ENCODE measurements around the gene ACSS1.

Gene ACSS1

DNA sequence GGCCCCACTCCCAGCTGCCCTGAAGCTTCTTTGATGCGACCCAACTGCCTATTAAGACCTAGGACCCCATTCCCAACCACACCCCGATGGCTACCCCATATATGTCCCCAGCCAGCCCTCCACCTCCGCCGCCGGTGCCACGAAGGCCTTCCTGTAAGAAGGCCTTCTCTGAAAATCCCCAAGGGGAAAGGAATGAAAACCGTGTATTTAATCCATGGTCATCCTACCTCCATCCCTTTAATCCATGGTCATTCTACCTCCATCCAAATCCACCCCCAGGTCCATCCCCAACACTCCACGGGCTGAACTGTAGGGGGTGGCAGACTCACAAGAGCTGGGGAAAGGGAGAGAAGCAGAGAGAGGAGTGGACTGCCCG is 24.5 kb upstream of the ACSS1 start:
- TF ChIP-seq CREB5 (CRISPR knock-in tag; IDR thresholded peaks at IDR 0.05; ENCODE audit: low read depth) (no peak), TOX (CRISPR knock-in tag; IDR thresholded peaks at IDR 0.05; ENCODE audit: borderline replicate concordance) (no peak), ISL1 (CRISPR knock-in tag; IDR thresholded peaks at IDR 0.05) (no peak), ZFP30 (CRISPR knock-in tag; IDR thresholded peaks at IDR 0.05) (no peak), ARNTL (CRISPR knock-in tag; IDR thresholded peaks at IDR 0.05; ENCODE audit: borderline replicate concordance, low read depth) (no peak), ZNF8 (CRISPR knock-in tag; IDR thresholded peaks at IDR 0.05) (no peak), OSR1 (CRISPR knock-in tag; IDR thresholded peaks at IDR 0.05) (no peak), TSHZ2 (CRISPR knock-in tag; IDR thresholded peaks at IDR 0.05) (no peak), ESRRG (CRISPR knock-in tag; IDR thresholded peaks at IDR 0.05) (no peak)
- TF ChIP-seq, protein P1, sequence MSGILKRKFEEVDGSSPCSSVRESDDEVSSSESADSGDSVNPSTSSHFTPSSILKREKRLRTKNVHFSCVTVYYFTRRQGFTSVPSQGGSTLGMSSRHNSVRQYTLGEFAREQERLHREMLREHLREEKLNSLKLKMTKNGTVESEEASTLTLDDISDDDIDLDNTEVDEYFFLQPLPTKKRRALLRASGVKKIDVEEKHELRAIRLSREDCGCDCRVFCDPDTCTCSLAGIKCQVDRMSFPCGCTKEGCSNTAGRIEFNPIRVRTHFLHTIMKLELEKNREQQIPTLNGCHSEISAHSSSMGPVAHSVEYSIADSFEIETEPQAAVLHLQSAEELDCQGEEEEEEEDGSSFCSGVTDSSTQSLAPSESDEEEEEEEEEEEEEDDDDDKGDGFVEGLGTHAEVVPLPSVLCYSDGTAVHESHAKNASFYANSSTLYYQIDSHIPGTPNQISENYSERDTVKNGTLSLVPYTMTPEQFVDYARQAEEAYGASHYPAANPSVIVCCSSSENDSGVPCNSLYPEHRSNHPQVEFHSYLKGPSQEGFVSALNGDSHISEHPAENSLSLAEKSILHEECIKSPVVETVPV (CRISPR knock-in tag; IDR thresholded peaks at IDR 0.05): no peak
- ATAC-seq: no peak

- ATAC-seq: no peak
- TF ChIP-seq ZNF565 (CRISPR knock-in tag; conservative IDR thresholded peaks at IDR 0.05; ENCODE audit: low read depth) (no peak), GLIS3 (CRISPR knock-in tag; IDR thresholded peaks at IDR 0.05) (no peak), SNAI2 (CRISPR knock-in tag; IDR thresholded peaks at IDR 0.05) (no peak), ARNTL (CRISPR knock-in tag; IDR thresholded peaks at IDR 0.05; ENCODE audit: borderline replicate concordance, low read depth) (no peak), ZNF8 (CRISPR knock-in tag; IDR thresholded peaks at IDR 0.05) (no peak), TOX (CRISPR knock-in tag; IDR thresholded peaks at IDR 0.05; ENCODE audit: borderline replicate concordance) (no peak), ISL1 (CRISPR knock-in tag; IDR thresholded peaks at IDR 0.05) (no peak), BACH2 (CRISPR knock-in tag; IDR thresholded peaks at IDR 0.05; ENCODE audit: borderline replicate concordance) (no peak), RARB (CRISPR knock-in tag; IDR thresholded peaks at IDR 0.05) (no peak), TSHZ2 (CRISPR knock-in tag; IDR thresholded peaks at IDR 0.05) (no peak), CSDC2 (CRISPR knock-in tag; IDR thresholded peaks at IDR 0.05) (no peak)
- TF ChIP-seq, protein P1 (CRISPR knock-in tag; IDR thresholded peaks at IDR 0.05): no peak
These were observed 24.0 kb upstream of the ACSS1 start, which contains the start of gene VSX1 for GRCh38 chr20:25081730-25082497. TSS of gene VSX1 (minus strand) at chr20:25082141. CDS start at chr20:25082096, 45 bp downstream.

GRCh38 chr20:25081065-25081729 is 23.3 kb upstream of the ACSS1 start:
- ATAC-seq: no peak
- TF ChIP-seq POU6F1 (CRISPR knock-in tag; IDR thresholded peaks at IDR 0.05; ENCODE audit: borderline replicate concordance, low read depth) (no peak), BACH2 (CRISPR knock-in tag; IDR thresholded peaks at IDR 0.05; ENCODE audit: borderline replicate concordance) (no peak), GLIS3 (CRISPR knock-in tag; IDR thresholded peaks at IDR 0.05) (no peak), ZNF70 (CRISPR knock-in tag; IDR thresholded peaks at IDR 0.05) (no peak), TSHZ2 (CRISPR knock-in tag; IDR thresholded peaks at IDR 0.05) (no peak), ZNF565 (CRISPR knock-in tag; conservative IDR thresholded peaks at IDR 0.05; ENCODE audit: low read depth) (no peak), ZFP30 (CRISPR knock-in tag; IDR thresholded peaks at IDR 0.05) (no peak), PPARA (CRISPR knock-in tag; IDR thresholded peaks at IDR 0.05; ENCODE audit: borderline replicate concordance) (no peak)

Data from SK-N-SH treated with all-trans-retinoic acid at 6 μM for 48 hours (cell line).